H1 (cell line): ENCODE data around the gene SPI1. TPM values are rescaled to one million over a fixed set of nuclear protein-coding genes. Genes with fewer than 3 reads are reported as not detected.

Experiments
- CTCF ChIA-PET: fragments of 300-600 bp; sonication (Branson Sonifier 250); formaldehyde crosslinking; loops from one replicate; lab custom pipeline; 2021; ENCODE audit not compliant: partially characterized antibody; lab: Charles Lee
- POLR2A ChIA-PET: fragments of 300-600 bp; sonication (Branson Sonifier 250); formaldehyde crosslinking; loops from one replicate; lab custom pipeline; 2021; ENCODE audit warnings: inconsistent platforms; ENCODE audit not compliant: partially characterized antibody; lab: Charles Lee
- DNase-seq, 2 experiments: peaks; one replicate each; pipeline versions ENCODE4 v3.0.0 to v3.0.0-alpha.2; 2010 to 2022; ENCODE audit warnings: low spot score in 2 of 2, low read depth in 1 of 2, mixed read lengths in 1 of 2
- FAIRE-seq: peaks from 2 replicates; lab custom pipeline; 2011; peaks lifted over from hg19 to GRCh38; lab: Jason Lieb, UNC
- H2AFZ ChIP-seq: 2 replicates; pipeline ENCODE4 v1.8.1; 2012; ENCODE audit warnings: low read length, inconsistent platforms
- H2AK5ac ChIP-seq: 2 replicates; pipeline ENCODE4 v1.6.1; 2013; ENCODE audit warnings: low read depth, low read length
- H2BK120ac ChIP-seq: replicated peaks from 2 replicates; pipeline ENCODE3; 2013; ENCODE audit warnings: low read depth, low read length, inconsistent platforms
- H2BK12ac ChIP-seq: 2 replicates; pipeline ENCODE4 v1.6.1; 2013; ENCODE audit warnings: low read depth, low read length
- H2BK15ac ChIP-seq: 2 replicates; pipeline ENCODE4 v1.6.1; 2013; ENCODE audit warnings: low read length
- H2BK20ac ChIP-seq: 2 replicates; pipeline ENCODE4 v1.6.1; 2013; ENCODE audit warnings: low read length
- H2BK5ac ChIP-seq: 2 replicates; pipeline ENCODE4 v1.6.1; 2013; ENCODE audit warnings: low read depth, low read length
- H3K14ac ChIP-seq: 2 replicates; pipeline ENCODE4 v1.6.1; 2013; ENCODE audit warnings: inconsistent platforms; ENCODE audit not compliant: insufficient read length
- H3K18ac ChIP-seq: 2 replicates; pipeline ENCODE4 v1.6.1; 2013; ENCODE audit warnings: low read length; ENCODE audit errors: extremely low read depth
- H3K23ac ChIP-seq: 2 replicates; pipeline ENCODE4 v1.6.1; 2013; ENCODE audit warnings: inconsistent platforms; ENCODE audit not compliant: insufficient read length
- H3K23me2 ChIP-seq: 2 replicates; pipeline ENCODE4 v1.6.1; 2013; ENCODE audit warnings: low read depth, low read length
- H3K27ac ChIP-seq: 2 replicates; pipeline ENCODE4 v1.6.1; 2011; ENCODE audit warnings: low read depth, low read length, inconsistent platforms
- H3K27me3 ChIP-seq, 4 experiments: replicated peaks in 1 of 4; 1 replicate in 1 of 4; 2 replicates in 3 of 4; pipeline versions ENCODE4 v1.6.1 to v1.8.1; 2011 to 2013; ENCODE audit warnings: low read length in 3 of 4, mild to moderate bottlenecking in 3 of 4, inconsistent platforms in 2 of 4, mixed read lengths in 2 of 4, moderate library complexity in 1 of 4; ENCODE audit not compliant: control insufficient read depth in 3 of 4, insufficient read depth in 3 of 4; ENCODE audit errors: extremely low read depth in 1 of 4
- H3K36me3 ChIP-seq, 4 experiments: 2 replicates each; pipeline versions ENCODE4 v1.6.1 to v1.8.1; 2011 to 2013; ENCODE audit warnings: mild to moderate bottlenecking in 4 of 4, low read length in 3 of 4, moderate library complexity in 2 of 4, control low read depth in 1 of 4, inconsistent platforms in 1 of 4; ENCODE audit not compliant: insufficient read depth in 4 of 4, control insufficient read depth in 2 of 4
- H3K4ac ChIP-seq: replicated peaks from 2 replicates; pipeline ENCODE3; 2013; ENCODE audit warnings: low read length, low read depth, mixed read lengths, inconsistent platforms; ENCODE audit not compliant: insufficient read length
- H3K4me1 ChIP-seq, 4 experiments: replicated peaks in 1 of 4; 1 replicate in 1 of 4; 2 replicates in 3 of 4; pipeline versions ENCODE4 v1.6.1 to v1.8.1; 2011 to 2013; ENCODE audit warnings: low read length in 3 of 4, inconsistent platforms in 2 of 4, mixed read lengths in 1 of 4; ENCODE audit not compliant: insufficient read depth in 4 of 4, control insufficient read depth in 3 of 4
- H3K4me2 ChIP-seq, 2 experiments: 2 replicates each; pipeline versions ENCODE4 v1.6.1 to v1.8.1; 2011 to 2013; ENCODE audit warnings: low read depth in 2 of 2, low read length in 2 of 2, control low read depth in 1 of 2, inconsistent platforms in 1 of 2, mild to moderate bottlenecking in 1 of 2; ENCODE audit not compliant: insufficient read depth in 1 of 2
- H3K4me3 ChIP-seq, 4 experiments: fragments of 200-600, 300-600 bp in 1 of 4; sonication (generic), shearing (Covaris generic), sonication (Bioruptor Twin) in 1 of 4; 2 replicates each; pipeline versions ENCODE4 v1.5.1 to v1.8.1; 2011 to 2016; ENCODE audit warnings: low read length in 4 of 4, low read depth in 3 of 4, control low read depth in 2 of 4, inconsistent platforms in 2 of 4, mild to moderate bottlenecking in 2 of 4, mixed read lengths in 1 of 4, moderate library complexity in 1 of 4; ENCODE audit not compliant: insufficient read depth in 2 of 4; ENCODE audit errors: extremely low read depth in 1 of 4
- H3K56ac ChIP-seq: replicated peaks from 2 replicates; pipeline ENCODE3; 2013; ENCODE audit warnings: low read depth, mild to moderate bottlenecking, mixed read lengths, low read length, inconsistent platforms; ENCODE audit not compliant: insufficient read length
- H3K79me1 ChIP-seq: 2 replicates; pipeline ENCODE4 v1.6.1; 2013; ENCODE audit warnings: low read depth, low read length, control low read depth
- H3K79me2 ChIP-seq, 2 experiments: 2 replicates each; pipeline versions ENCODE4 v1.6.1 to v1.8.1; 2012 to 2013; ENCODE audit warnings: low read length in 2 of 2, mild to moderate bottlenecking in 2 of 2, inconsistent platforms in 1 of 2; ENCODE audit not compliant: insufficient read depth in 2 of 2, control insufficient read depth in 1 of 2
- H3K9ac ChIP-seq, 4 experiments: replicated peaks in 1 of 4; 1 replicate in 1 of 4; 2 replicates in 3 of 4; pipeline versions ENCODE4 v1.6.1 to v1.8.1; 2011 to 2013; ENCODE audit warnings: low read depth in 3 of 4, low read length in 3 of 4, control low read depth in 2 of 4, mild to moderate bottlenecking in 2 of 4, moderate library complexity in 2 of 4, inconsistent platforms in 1 of 4; ENCODE audit errors: extremely low read depth in 1 of 4
- H3K9me3 ChIP-seq, 2 experiments: 2 replicates each; pipeline versions ENCODE4 v1.6.1 to v1.8.1; 2012 to 2013; ENCODE audit warnings: mild to moderate bottlenecking in 2 of 2, moderate library complexity in 2 of 2, control low read depth in 1 of 2, inconsistent platforms in 1 of 2, low read depth in 1 of 2, low read length in 1 of 2, mixed read lengths in 1 of 2; ENCODE audit not compliant: insufficient read depth in 2 of 2
- H4K20me1 ChIP-seq, 2 experiments: replicated peaks in 1 of 2; 2 replicates each; pipeline versions ENCODE3 to v1.8.1; 2011 to 2013; ENCODE audit warnings: inconsistent platforms in 2 of 2, low read length in 2 of 2, mild to moderate bottlenecking in 1 of 2; ENCODE audit not compliant: insufficient read depth in 2 of 2, control insufficient read depth in 1 of 2
- H4K5ac ChIP-seq: 2 replicates; pipeline ENCODE4 v1.6.1; 2013; ENCODE audit warnings: low read length, low read depth, mixed read lengths, inconsistent platforms; ENCODE audit not compliant: insufficient read length
- H4K8ac ChIP-seq: 2 replicates; pipeline ENCODE4 v1.8.0; 2013; ENCODE audit warnings: mild to moderate bottlenecking, moderate library complexity, low read length, inconsistent platforms; ENCODE audit not compliant: insufficient read depth; ENCODE audit errors: extremely low read depth
- H4K91ac ChIP-seq: replicated peaks from 2 replicates; pipeline ENCODE3; 2013; ENCODE audit warnings: low read length, mixed read lengths, inconsistent platforms; ENCODE audit not compliant: insufficient read length
- CHD2 ChIP-seq: IDR thresholded peaks from 2 replicates; pipeline ENCODE4 v1.6.1; 2012; ENCODE audit warnings: low read length, improper control_type of control experiment
- CREB1 ChIP-seq: IDR thresholded peaks from 2 replicates; pipeline ENCODE4 v1.6.1; 2012; ENCODE audit warnings: inconsistent platforms
- EZH2 ChIP-seq: fragments of 200-600 bp; sonication (generic); IDR thresholded peaks from 2 replicates; pipeline ENCODE4 v1.7.1; 2012; ENCODE audit warnings: low read depth, mild to moderate bottlenecking, moderate library complexity, low read length, inconsistent platforms; ENCODE audit not compliant: severe bottlenecking
- FOSL1 ChIP-seq: IDR thresholded peaks from 2 replicates; pipeline ENCODE4 v1.6.1; 2011; ENCODE audit warnings: mild to moderate bottlenecking, low read depth, low read length, moderate library complexity; ENCODE audit not compliant: insufficient read depth
- YY1 ChIP-seq: IDR thresholded peaks from 2 replicates; pipeline ENCODE4 v1.6.1; 2011; ENCODE audit warnings: low read depth, mild to moderate bottlenecking, low read length
- WGBS, 2 experiments: shearing (Covaris generic) in 1 of 2; methylation state at CpG; one replicate each; pipeline versions ENCODE4 v1.1.6 to v1.1.7; 2013 to 2015; ENCODE audit warnings: low lambda C conversion rate in 2 of 2, mixed read lengths in 2 of 2, inconsistent platforms in 1 of 2, low coverage in 1 of 2, missing lambda C conversion rate in 1 of 2; ENCODE audit not compliant: insufficient replicate concordance in 2 of 2, insufficient coverage in 1 of 2, insufficient read length in 1 of 2; ENCODE audit errors: extremely low coverage in 1 of 2, missing lambda C conversion rate in 1 of 2; 5-methylcytosine and 5-hydroxymethylcytosine counted together
- polyA plus RNA-seq, 7 experiments: library from polyadenylated mRNA; depleted of rRNA in 3 of 7; stranded (reverse) in 5 of 7; unstranded in 2 of 7; fragments of >200 nt in 5 of 7; fragments of 200-250 nt in 2 of 7; gene quantifications; 1 replicate in 5 of 7; 2 replicates in 1 of 7; 4 replicates in 1 of 7; pipeline versions ENCODE4 v1.2.1 to v1.2.3, GENCODE V29; 2011 to 2013; ENCODE audit warnings: missing spikeins in 2 of 7, mixed read lengths in 2 of 7
- total RNA-seq: library from RNA; stranded (reverse); fragmentation: NEBNext Ultra II Directional; extraction: Animal tissue kit (Norgen Biotek cat#: 25700); gene quantifications from 2 replicates; pipeline ENCODE4 v1.2.1, GENCODE V29; 2021
- TF ChIP-seq, protein P1 (sequence below): IDR thresholded peaks from 2 replicates; pipeline ENCODE4 v1.6.1; 2012; ENCODE audit warnings: low read length, inconsistent platforms

Gene SPI1
- total and polyA plus RNA-seq, 2 of the 8 experiments (the other 6 are each of a cell fraction or from before 2014, with no cell fraction given) = 0.12 TPM; not detected in 1

DNA sequence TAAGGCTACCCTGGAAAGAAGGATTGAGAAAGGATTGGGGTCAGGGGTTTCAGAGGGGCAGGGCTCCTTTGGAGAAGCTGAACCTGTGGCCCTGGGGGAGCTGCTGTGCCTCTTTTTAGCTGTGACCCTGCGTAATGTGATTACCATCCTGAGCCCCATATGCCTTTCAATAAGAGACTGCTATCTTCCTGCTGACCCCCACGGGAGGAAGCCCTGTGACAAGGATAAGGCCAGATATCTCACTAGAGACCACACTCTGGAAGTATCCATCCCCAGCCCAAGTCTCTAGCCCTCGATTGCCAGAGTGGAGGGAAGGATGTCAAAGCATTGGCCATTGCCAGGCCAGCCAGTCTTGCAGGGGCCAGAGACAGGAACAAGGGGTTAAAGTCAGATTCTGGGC is 25.2 kb upstream of the SPI1 start:
- Histone ChIP-seq H3K9me3 (no peaks in the 10 kb centered on the region), H4K20me1 (no peaks in the 10 kb centered on the region), H3K36me3 (no peaks in the 10 kb centered on the region), H2BK12ac (0 out of 2 replicates have a peak overlapping the region, but pooled peaks have one; percentile 0), H4K91ac (no peak overlapping the region), H3K4ac (no peak overlapping the region), H2BK15ac (no peak overlapping the region), H2AFZ (peak overlapping the region; percentile 34; the same call in 1 of the 2 replicates), H2BK120ac (no peak overlapping the region), H3K4me1 (peaks cover 8 to 19% (median 13%) of the 10 kb centered on the region in 4 experiments), H3K9ac (no peak overlapping the region), H3K23me2 (peaks cover 11% of the 10 kb centered on the region; the same call in 1 of the 2 replicates), H2AK5ac (no peak overlapping the region), H3K27me3 (no peaks in the 10 kb centered on the region), H3K27ac (no peak overlapping the region), H3K4me2 (no peak overlapping the region), H3K79me1 (no peaks in the 10 kb centered on the region), H3K18ac (no peak overlapping the region), H2BK20ac (no peak overlapping the region), H3K14ac (no peak overlapping the region), H3K56ac (no peak overlapping the region), H2BK5ac (no peak overlapping the region), H4K8ac (peak overlapping the region; percentile 58; the same call in 1 of the 2 replicates), H3K79me2 (no peaks in the 10 kb centered on the region), H4K5ac (no peak overlapping the region), H3K4me3 (no peak overlapping the region), H3K23ac (no peak overlapping the region)
- no peak for DNase-seq
- no peak for FAIRE-seq
- WGBS, 2 experiments = 81% methylated on average over 3 of the region's 3 CpGs; no CpG with 5 or more reads in 1 of the 2 experiments
- ChIA-PET POLR2A (interaction anchor here (1.2 to 1.6 kb wide), 2 partner anchors 8 to 25 kb away, joined by 3 to 4 read pairs; partner anchors contain the start of gene SPI1), CTCF (interaction anchor here (0.7 to 6.9 kb wide), 4 partner anchors 9 to 170 kb away, joined by 3 to 44 read pairs (median 5); no protein-coding TSS in a partner anchor)
- TF ChIP-seq, protein P1, sequence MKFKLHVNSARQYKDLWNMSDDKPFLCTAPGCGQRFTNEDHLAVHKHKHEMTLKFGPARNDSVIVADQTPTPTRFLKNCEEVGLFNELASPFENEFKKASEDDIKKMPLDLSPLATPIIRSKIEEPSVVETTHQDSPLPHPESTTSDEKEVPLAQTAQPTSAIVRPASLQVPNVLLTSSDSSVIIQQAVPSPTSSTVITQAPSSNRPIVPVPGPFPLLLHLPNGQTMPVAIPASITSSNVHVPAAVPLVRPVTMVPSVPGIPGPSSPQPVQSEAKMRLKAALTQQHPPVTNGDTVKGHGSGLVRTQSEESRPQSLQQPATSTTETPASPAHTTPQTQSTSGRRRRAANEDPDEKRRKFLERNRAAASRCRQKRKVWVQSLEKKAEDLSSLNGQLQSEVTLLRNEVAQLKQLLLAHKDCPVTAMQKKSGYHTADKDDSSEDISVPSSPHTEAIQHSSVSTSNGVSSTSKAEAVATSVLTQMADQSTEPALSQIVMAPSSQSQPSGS = no peak
- TF ChIP-seq CHD2 = no peak
- TF ChIP-seq YY1 = no peak
- TF ChIP-seq CREB1 = no peak
- no peak for TF ChIP-seq FOSL1
- no peak for TF ChIP-seq EZH2
